IPS-18a (cell line): ENCODE measurements around the gene STOML1.

Experiments
- H3K27ac ChIP-seq: one replicate; pipeline ENCODE4 v1.5.1; 2013; ENCODE audit warnings: low read length
- H3K27me3 ChIP-seq: one replicate; pipeline ENCODE4 v1.6.1; 2013; ENCODE audit warnings: mild to moderate bottlenecking, low read length; ENCODE audit not compliant: control insufficient read depth, insufficient read depth
- H3K36me3 ChIP-seq: one replicate; pipeline ENCODE4 v1.6.1; 2013; ENCODE audit warnings: low read depth, low read length; ENCODE audit not compliant: control insufficient read depth
- H3K4me1 ChIP-seq: one replicate; pipeline ENCODE4 v1.6.1; 2013; ENCODE audit warnings: low read depth, low read length; ENCODE audit not compliant: control insufficient read depth
- H3K4me3 ChIP-seq: one replicate; pipeline ENCODE4 v1.5.1; 2013; ENCODE audit warnings: low read length
- H3K9ac ChIP-seq: one replicate; pipeline ENCODE4 v1.6.1; 2013; ENCODE audit warnings: mild to moderate bottlenecking, low read length, moderate library complexity
- H3K9me3 ChIP-seq: one replicate; pipeline ENCODE4 v1.6.1; 2013; ENCODE audit warnings: low read depth, low read length; ENCODE audit not compliant: control insufficient read depth

STOML1 gene

DNA sequence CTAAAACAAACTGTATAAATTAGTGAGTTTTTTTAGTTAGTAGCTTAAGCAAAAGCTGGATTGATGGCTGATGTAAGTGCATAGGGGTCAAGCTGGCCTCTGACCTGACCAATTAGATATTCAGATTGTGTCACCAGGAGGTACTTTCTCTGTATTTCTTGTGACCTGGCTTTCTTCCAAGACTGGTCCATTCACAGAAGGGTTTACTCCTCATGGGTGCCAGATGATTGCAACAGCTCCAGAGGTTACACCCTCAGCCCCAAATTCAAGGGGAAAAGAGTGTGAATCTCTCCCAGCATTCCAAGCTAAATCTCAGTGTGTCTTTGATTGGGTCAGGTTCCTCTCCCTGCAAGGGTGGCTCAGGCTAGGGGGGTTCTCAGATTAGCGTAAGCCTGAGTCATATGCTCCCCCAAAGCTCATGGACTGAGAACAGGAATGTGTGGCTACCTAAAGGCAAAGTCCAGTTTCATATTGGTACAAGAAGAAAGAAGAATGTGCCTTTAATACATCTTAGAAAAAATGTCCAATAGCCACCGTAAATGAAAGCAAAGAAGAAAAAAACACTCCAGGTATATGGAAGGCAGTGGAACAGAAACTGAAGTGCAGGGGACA, 18.9 kb upstream of the STOML1 start:
- H3K27me3 ChIP-seq: no peaks in the 10 kb centered on the region
- H3K9ac ChIP-seq: no peak overlapping the region
- no peak overlapping the region for H3K4me3 ChIP-seq
- H3K9me3 ChIP-seq: no peaks in the 10 kb centered on the region
- no peaks in the 10 kb centered on the region for H3K4me1 ChIP-seq
- no peak overlapping the region for H3K27ac ChIP-seq
- peaks cover 8% of the 10 kb centered on the region for H3K36me3 ChIP-seq

DNA sequence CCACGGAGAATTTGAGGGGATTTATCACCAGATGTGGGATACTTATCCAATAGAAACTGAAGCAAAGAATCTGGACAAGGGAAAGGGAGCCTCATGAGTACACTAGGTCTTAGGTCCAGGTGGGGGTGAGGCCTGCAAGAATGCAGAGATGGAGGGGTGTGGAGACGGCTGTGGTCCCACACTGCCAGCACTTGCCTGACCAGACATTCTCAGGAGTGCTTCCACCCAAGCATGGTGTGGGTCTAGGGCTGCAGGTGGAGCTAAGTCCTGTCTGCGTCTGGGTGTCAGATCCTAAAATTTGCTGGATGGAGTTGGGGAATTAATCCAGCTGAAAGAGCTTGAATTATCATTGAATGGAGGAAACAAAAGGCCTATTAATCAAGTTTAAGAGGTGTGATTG, 16.8 kb upstream of the STOML1 start:
- H3K9ac ChIP-seq: no peak overlapping the region
- H3K27me3 ChIP-seq: no peaks in the 10 kb centered on the region
- H3K4me3 ChIP-seq: no peak overlapping the region
- no peaks in the 10 kb centered on the region for H3K9me3 ChIP-seq
- H3K4me1 ChIP-seq: no peaks in the 10 kb centered on the region
- no peak overlapping the region for H3K27ac ChIP-seq
- peaks cover 8% of the 10 kb centered on the region for H3K36me3 ChIP-seq

DNA sequence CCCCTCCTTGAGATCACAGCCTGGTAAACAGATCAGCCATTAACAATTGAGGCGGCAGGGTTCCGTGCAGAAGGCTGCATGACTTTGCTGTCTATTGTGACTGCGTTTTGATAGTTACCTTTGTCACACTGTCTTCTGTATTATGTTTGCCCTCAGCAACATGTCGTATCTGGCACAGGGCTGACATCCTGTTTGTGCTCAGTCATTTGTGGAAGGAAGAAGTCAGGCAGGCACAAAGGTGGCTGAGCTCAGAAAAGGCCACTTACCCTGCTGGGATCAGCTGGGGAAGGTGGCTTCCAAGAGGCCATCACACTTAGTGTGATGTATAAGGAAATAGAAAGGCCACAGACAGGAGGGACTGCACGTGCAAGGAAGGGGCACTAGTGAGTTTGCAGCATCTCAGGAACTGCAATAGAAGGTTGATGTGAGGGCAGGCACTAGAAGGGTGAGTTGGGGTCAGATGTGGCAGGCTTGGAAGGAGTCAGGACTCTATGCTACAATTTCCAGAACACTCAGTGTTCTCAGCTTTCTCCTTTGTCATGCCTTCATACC, 15.8 kb upstream of the STOML1 start:
- no peak overlapping the region for H3K9ac ChIP-seq
- peaks cover 8% of the 10 kb centered on the region for H3K36me3 ChIP-seq
- H3K27ac ChIP-seq: no peak overlapping the region
- no peaks in the 10 kb centered on the region for H3K27me3 ChIP-seq
- no peak overlapping the region for H3K4me3 ChIP-seq
- no peaks in the 10 kb centered on the region for H3K9me3 ChIP-seq
- no peaks in the 10 kb centered on the region for H3K4me1 ChIP-seq

DNA sequence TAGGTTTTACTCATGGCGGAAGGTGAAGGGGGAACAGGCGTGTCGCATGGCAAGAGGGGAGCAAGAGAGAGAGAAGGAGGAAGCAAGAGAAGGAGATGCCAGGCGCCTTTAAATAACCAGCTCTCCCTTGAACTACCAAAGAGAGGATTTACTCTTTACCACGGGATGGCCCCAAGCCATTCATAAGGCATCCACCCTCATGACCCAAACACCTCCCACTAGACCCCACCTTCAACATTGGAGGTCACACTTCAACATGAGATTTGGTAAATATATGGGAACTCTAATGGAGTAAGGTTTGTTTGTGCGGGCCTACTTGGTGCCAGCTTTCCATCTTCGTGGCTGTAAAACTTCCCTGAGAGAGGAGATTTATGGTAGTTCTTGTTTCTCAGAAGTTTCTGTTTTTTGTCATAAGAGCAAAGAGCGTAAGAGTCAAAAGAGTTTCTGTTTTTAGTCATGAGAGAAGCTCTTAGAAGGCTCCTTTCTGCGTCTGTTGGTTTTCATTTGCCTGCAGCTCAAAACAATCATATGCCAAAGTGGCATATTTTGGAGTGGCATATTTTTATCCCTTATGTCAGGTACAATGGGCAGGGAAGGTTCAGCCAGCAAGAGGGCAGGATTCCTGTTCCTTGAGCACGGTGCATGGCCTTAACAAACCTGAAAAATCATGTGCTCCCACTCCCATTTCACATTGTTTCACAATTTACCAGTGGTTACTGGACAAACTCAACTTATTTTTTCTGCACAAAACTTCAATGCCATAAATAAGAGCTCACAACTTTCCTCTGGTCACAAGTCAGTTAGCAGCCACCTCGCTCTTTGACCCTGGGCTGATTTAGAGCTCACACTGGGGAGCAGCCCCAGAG, 14.9 kb upstream of the STOML1 start:
- H3K4me3 ChIP-seq: no peak overlapping the region
- H3K9me3 ChIP-seq: no peaks in the 10 kb centered on the region
- H3K27me3 ChIP-seq: no peaks in the 10 kb centered on the region
- no peak overlapping the region for H3K27ac ChIP-seq
- H3K9ac ChIP-seq: no peak overlapping the region
- H3K36me3 ChIP-seq: peaks cover 8% of the 10 kb centered on the region
- no peaks in the 10 kb centered on the region for H3K4me1 ChIP-seq

DNA sequence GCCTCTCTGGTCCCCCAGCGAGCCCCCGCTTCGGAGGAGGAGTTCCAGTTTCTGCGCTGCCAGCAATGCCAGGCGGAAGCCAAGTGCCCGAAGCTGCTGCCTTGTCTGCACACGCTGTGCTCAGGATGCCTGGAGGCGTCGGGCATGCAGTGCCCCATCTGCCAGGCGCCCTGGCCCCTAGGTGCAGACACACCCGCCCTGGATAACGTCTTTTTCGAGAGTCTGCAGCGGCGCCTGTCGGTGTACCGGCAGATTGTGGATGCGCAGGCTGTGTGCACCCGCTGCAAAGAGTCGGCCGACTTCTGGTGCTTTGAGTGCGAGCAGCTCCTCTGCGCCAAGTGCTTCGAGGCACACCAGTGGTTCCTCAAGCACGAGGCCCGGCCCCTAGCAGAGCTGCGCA, 5.9 kb upstream of the STOML1 start:
- H3K9ac ChIP-seq: no peak overlapping the region
- no peak overlapping the region for H3K4me3 ChIP-seq
- H3K27ac ChIP-seq: no peak overlapping the region
- H3K36me3 ChIP-seq: peaks cover 9% of the 10 kb centered on the region
- peaks cover 4% of the 10 kb centered on the region for H3K27me3 ChIP-seq
- H3K4me1 ChIP-seq: peaks cover 4% of the 10 kb centered on the region
- no peaks in the 10 kb centered on the region for H3K9me3 ChIP-seq

DNA sequence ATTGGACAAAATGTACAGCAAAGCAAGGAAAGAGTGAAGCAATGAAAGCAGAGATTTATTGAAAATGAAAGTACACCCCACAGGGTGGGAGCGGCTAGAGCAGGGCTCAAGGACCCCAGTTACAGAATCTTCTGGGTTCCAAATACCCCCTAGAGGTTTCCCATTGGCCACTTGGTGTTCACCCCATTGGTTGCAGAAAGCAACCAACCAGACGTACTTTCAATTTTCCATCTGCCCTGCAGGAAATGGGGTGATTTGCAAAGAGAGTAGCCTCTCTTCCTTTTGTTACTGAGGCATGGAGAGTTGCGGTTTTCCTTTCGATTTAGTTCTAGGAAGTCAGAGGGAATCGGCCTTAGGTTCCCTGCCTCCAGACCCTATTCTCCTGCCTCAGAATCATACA, 4.8 kb upstream of the STOML1 start:
- peaks cover 7% of the 10 kb centered on the region for H3K4me1 ChIP-seq
- no peak overlapping the region for H3K4me3 ChIP-seq
- peaks cover 5% of the 10 kb centered on the region for H3K27me3 ChIP-seq
- peaks cover 9% of the 10 kb centered on the region for H3K36me3 ChIP-seq
- H3K9me3 ChIP-seq: no peaks in the 10 kb centered on the region
- H3K27ac ChIP-seq: no peak overlapping the region
- H3K9ac ChIP-seq: no peak overlapping the region

DNA sequence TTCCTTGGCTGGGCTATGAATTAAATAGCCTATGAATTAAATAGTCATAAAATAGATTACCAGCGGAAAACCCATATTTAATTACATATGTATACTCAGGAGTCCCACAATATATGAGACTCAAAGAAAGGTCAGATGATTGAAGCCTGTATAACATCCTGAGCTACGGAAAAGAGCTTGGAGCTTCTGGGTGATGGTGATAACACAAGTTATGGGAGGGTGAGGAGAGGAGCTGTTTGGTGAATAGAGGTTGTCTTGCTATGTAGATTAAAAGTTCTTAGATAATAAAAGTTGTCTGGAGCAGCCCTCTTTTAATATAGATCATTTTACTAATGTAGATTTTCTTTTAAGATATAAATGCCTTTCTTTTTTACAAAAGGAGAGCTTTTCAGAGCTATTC, 4.2 kb upstream of the STOML1 start:
- peaks cover 5% of the 10 kb centered on the region for H3K27me3 ChIP-seq
- H3K4me3 ChIP-seq: peak overlapping the region; percentile 92
- no peak overlapping the region for H3K9ac ChIP-seq
- H3K9me3 ChIP-seq: no peaks in the 10 kb centered on the region
- no peak overlapping the region for H3K27ac ChIP-seq
- peaks cover 9% of the 10 kb centered on the region for H3K36me3 ChIP-seq
- peaks cover 7% of the 10 kb centered on the region for H3K4me1 ChIP-seq

DNA sequence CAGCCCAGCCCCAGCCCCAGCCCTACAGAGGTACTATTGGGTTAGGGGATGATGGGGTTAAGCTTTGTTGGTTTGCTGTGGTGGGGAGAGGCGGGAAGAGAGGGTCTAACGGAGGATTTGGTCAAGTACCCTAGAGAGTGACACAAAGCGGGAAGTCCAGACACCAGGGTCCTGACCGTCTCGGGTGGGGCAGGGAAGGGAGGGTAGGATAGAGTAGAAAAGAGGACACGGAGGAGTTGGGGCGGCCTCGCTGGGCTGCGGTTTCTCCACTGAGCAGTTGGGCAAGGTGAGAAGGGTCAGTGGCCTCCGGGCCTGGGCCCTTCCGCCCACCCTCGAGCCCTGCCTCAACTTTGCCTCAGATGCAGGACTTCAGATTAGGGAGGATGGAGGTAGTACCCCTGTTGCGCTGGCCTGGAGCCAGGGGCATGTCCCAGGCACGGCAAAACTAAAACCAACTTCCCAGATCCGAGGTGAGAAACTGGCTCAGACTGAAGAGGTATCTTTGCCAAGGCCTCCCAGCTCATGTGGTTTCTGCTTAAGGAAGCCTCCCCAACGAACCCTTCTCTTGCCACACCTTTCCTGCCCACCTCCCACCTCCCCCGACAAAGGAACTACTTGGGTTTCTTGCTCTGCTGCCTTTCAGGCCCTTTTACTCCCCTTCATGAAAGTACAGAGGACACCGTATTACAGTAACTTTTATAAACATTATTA, 3.0 kb upstream of the STOML1 start:
- peak overlapping the region; percentile 92 for H3K4me3 ChIP-seq
- peak overlapping the region; percentile 81 for H3K9ac ChIP-seq
- peaks cover 9% of the 10 kb centered on the region for H3K36me3 ChIP-seq
- H3K4me1 ChIP-seq: peaks cover 7% of the 10 kb centered on the region
- no peaks in the 10 kb centered on the region for H3K9me3 ChIP-seq
- peaks cover 5% of the 10 kb centered on the region for H3K27me3 ChIP-seq
- peak overlapping the region; percentile 35 for H3K27ac ChIP-seq

DNA sequence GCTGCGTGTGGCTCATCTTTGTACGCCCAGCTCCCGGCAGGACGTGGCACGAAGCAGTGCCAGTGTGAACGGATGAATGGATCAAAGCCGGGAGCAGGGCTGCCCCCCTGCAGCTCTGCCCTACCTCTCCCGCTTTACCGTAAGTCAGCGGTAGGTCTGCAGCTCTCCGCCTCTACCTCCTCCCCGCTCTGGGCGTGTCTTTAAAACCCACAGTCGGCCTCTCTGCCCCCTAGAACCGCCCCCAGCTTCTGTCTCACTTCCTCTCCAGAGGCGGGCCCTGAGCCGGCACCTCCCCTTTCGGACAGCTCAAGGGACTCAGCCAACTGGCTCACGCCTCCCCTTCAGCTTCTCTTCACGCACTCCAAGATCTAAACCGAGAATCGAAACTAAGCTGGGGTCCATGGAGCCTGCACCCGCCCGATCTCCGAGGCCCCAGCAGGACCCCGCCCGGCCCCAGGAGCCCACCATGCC, 2.4 kb upstream of the STOML1 start, which contains the start of gene PML:
Gene PML, plus strand, starts transcription at position 304 of the 471 bp plus-strand sequence. Its CDS starts 97 bp downstream, at position 401.
- peak within 1 kb of the TSS; percentile 53 for H3K27ac ChIP-seq
- H3K9me3 ChIP-seq: no peaks in the 10 kb centered on the region
- H3K4me1 ChIP-seq: peaks cover 7% of the 10 kb centered on the region
- H3K4me3 ChIP-seq: peak within 1 kb of the TSS; percentile 92
- H3K27me3 ChIP-seq: peaks cover 5% of the 10 kb centered on the region
- H3K9ac ChIP-seq: peak within 1 kb of the TSS; percentile 81
- peaks cover 9% of the 10 kb centered on the region for H3K36me3 ChIP-seq

DNA sequence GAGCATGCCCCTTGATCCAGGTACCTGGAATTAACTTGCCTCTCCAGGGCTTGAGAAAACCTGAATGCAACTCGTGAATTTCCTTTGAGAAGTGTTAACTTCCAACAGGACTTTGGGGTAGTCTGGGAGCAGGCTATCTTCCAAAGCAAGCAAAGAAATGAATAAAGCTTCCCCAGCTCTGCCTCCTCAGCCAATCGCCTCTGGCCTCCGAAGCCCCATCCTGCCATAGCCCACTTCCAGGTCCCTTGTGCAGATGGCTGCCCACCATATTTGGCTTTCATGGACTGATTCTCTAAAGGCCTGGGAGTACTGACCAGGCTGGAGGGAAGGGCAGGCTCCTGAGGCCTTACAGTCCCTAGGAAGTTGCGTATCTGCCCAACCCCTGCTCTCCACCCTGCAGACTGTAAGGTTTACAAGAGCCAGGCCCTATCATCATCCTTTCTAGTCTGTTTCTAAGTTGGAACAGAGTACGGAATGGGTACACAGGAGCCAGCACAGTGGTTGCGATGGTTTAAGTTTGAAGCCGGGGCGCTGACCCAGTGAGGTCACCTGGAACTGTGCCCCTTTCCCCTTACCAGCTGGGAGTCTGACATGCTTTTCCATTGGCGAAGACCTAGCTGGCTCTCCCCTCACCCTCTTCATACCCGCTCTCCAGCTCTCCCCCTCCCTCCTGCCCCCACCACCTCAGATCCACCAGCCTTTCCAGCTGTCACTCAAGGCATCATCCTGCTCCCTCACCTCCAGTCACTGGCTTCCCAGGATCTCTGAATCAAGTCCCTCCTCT, 1.3 kb upstream of the STOML1 start:
- no peak overlapping the region for H3K27ac ChIP-seq
- H3K9me3 ChIP-seq: no peaks in the 10 kb centered on the region
- H3K4me1 ChIP-seq: peaks cover 7% of the 10 kb centered on the region
- H3K27me3 ChIP-seq: peaks cover 5% of the 10 kb centered on the region
- no peak overlapping the region for H3K9ac ChIP-seq
- peak overlapping the region; percentile 92 for H3K4me3 ChIP-seq
- peaks cover under 1% of the 10 kb centered on the region for H3K36me3 ChIP-seq

DNA sequence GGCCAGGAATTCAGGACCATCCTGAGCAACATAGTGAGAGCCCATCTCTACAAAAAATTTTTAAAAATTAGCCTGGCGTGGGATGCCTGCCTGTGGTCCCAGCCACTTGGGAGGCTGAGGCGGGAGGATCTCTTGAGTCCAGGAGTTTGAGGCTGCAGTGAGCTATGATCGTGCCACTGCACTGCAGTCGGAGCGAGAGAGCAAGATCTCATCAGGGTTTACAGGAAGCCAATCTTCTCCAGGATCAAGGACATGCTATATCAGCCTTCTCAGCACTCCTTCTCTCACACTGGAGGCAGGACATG, 451 bp upstream of the STOML1 start:
- H3K9ac ChIP-seq: no peak overlapping the region
- no peak overlapping the region for H3K4me3 ChIP-seq
- H3K4me1 ChIP-seq: peaks cover 7% of the 10 kb centered on the region
- no peaks in the 10 kb centered on the region for H3K9me3 ChIP-seq
- no peaks in the 10 kb centered on the region for H3K36me3 ChIP-seq
- H3K27me3 ChIP-seq: peaks cover 5% of the 10 kb centered on the region
- no peak overlapping the region for H3K27ac ChIP-seq
